ENCODE data around the gene PPP6R3.
"Not testable (repeated sequence)": the region's sequence is repeated elsewhere in the genome, so short reads cannot be mapped to it uniquely, and the experiment has no call there.

PPP6R3 gene

GRCh38 chr11:68525336-68525735, 64.8 kb downstream of the PPP6R3 start:
- DNase-seq (ENCODE audit: low read depth): no peak

GRCh38 chr11:68525930-68526329, 65.4 kb downstream of the PPP6R3 start:
- peak; percentile 66 for DNase-seq (ENCODE audit: low read depth)

- no peak for DNase-seq (ENCODE audit: low read depth)
Measured at GRCh38 chr11:68527585-68527984, 67.0 kb downstream of the PPP6R3 start.

- DNase-seq (ENCODE audit: low read depth): peak; percentile 78
Measured at GRCh38 chr11:68528630-68529029, 68.1 kb downstream of the PPP6R3 start.

- DNase-seq (ENCODE audit: low read depth): no peak
Measured at GRCh38 chr11:68531129-68531693, 70.7 kb downstream of the PPP6R3 start.

- DNase-seq (ENCODE audit: low read depth): no peak
Measured at GRCh38 chr11:68532727-68533369, 72.3 kb downstream of the PPP6R3 start.

GRCh38 chr11:68533945-68534344, 73.4 kb downstream of the PPP6R3 start:
- DNase-seq (ENCODE audit: low read depth): no peak

GRCh38 chr11:68535098-68535497, 74.5 kb downstream of the PPP6R3 start:
- no peak for DNase-seq (ENCODE audit: low read depth)

GRCh38 chr11:68536706-68537105, 76.2 kb downstream of the PPP6R3 start:
- no peak for DNase-seq (ENCODE audit: low read depth)

- no peak for DNase-seq (ENCODE audit: low read depth)
Measured at GRCh38 chr11:68538025-68538424, 77.5 kb downstream of the PPP6R3 start.

GRCh38 chr11:68539395-68539794, 78.8 kb downstream of the PPP6R3 start:
- DNase-seq (ENCODE audit: low read depth): no peak

GRCh38 chr11:68540504-68540903, 80.0 kb downstream of the PPP6R3 start:
- DNase-seq (ENCODE audit: low read depth): not testable (repeated sequence)

GRCh38 chr11:68541116-68541515, 80.6 kb downstream of the PPP6R3 start:
- DNase-seq (ENCODE audit: low read depth): no peak

GRCh38 chr11:68541991-68542390, 81.4 kb downstream of the PPP6R3 start:
- peak; percentile 21 for DNase-seq (ENCODE audit: low read depth)

- peak; percentile 96 for DNase-seq (ENCODE audit: low read depth)
Measured at GRCh38 chr11:68542617-68543016, 82.1 kb downstream of the PPP6R3 start.

- DNase-seq (ENCODE audit: low read depth): peak; percentile 25
Measured at GRCh38 chr11:68543594-68543993, 83.0 kb downstream of the PPP6R3 start.

- no peak for DNase-seq (ENCODE audit: low read depth)
Measured at GRCh38 chr11:68545347-68545746, 84.8 kb downstream of the PPP6R3 start.

- no peak for DNase-seq (ENCODE audit: low read depth)
Measured at GRCh38 chr11:68545796-68546195, 85.2 kb downstream of the PPP6R3 start.

- no peak for DNase-seq (ENCODE audit: low read depth)
Measured at GRCh38 chr11:68546555-68546954, 86.0 kb downstream of the PPP6R3 start.

GRCh38 chr11:68549789-68550484, 89.4 kb downstream of the PPP6R3 start:
- DNase-seq (ENCODE audit: low read depth): no peak

- peak; percentile 58 for DNase-seq (ENCODE audit: low read depth)
Measured at GRCh38 chr11:68550485-68550817, 89.9 kb downstream of the PPP6R3 start.

GRCh38 chr11:68551223-68551622, 90.7 kb downstream of the PPP6R3 start:
- no peak for DNase-seq (ENCODE audit: low read depth)

- DNase-seq (ENCODE audit: low read depth): no peak
Measured at GRCh38 chr11:68551777-68552176, 91.2 kb downstream of the PPP6R3 start.

- DNase-seq (ENCODE audit: low read depth): no peak
Measured at GRCh38 chr11:68552542-68552941, 92.0 kb downstream of the PPP6R3 start.
